Suprapubic skin (tissue), 4 donors: Measurements from ENCODE around the gene PHTF2.

ENCODE experiments used
- POLR2A ChIP-seq, 2 donors: fragments of 450-650 bp; IDR thresholded peaks; one replicate each; pipeline ENCODE4 v1.6.1; 2017; ENCODE audit warnings: antibody characterized with exemption in 2 of 2, mild to moderate bottlenecking in 2 of 2, moderate library complexity in 2 of 2
- POLR2AphosphoS5 ChIP-seq, 3 donors: sonication (generic); formaldehyde crosslinking; IDR thresholded peaks; one replicate each; pipeline ENCODE4 v1.6.1; 2017; ENCODE audit warnings: antibody characterized with exemption in 3 of 3
- TF ChIP-seq, protein P1 (sequence below), 2 donors: fragments of 200-600 bp in 1 of 2; fragments of 450-650 bp in 1 of 2; sonication (generic) in 1 of 2; IDR thresholded peaks; one replicate each; pipeline ENCODE4 v1.5.1; 2016 to 2019; ENCODE audit warnings: antibody characterized with exemption in 2 of 2, mild to moderate bottlenecking in 1 of 2, moderate library complexity in 1 of 2

DNA sequence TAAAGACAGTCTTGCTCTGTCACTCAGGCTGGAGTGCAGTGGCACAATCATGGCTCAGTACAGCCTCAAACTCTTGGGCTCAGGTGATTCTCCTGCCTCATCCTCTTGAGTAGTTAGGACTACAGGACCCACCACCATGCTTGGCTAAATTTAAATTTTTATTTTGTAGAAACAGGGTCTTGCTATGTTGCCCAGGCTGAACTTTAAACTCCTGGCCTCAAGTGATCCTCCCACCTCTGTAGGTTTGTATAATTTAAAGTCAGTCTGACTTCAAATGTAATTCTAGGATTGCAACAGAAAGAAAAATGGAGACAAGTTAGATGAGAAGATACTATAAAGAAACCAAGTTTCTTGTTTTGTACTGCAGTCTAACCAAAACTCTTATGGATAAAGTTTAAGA is 11.8 kb upstream of the PHTF2 start:
- TF ChIP-seq POLR2A (IDR thresholded peaks at IDR 0.05) (no peak), POLR2AphosphoS5 (IDR thresholded peaks at IDR 0.05) (no peak)
- TF ChIP-seq, protein P1, sequence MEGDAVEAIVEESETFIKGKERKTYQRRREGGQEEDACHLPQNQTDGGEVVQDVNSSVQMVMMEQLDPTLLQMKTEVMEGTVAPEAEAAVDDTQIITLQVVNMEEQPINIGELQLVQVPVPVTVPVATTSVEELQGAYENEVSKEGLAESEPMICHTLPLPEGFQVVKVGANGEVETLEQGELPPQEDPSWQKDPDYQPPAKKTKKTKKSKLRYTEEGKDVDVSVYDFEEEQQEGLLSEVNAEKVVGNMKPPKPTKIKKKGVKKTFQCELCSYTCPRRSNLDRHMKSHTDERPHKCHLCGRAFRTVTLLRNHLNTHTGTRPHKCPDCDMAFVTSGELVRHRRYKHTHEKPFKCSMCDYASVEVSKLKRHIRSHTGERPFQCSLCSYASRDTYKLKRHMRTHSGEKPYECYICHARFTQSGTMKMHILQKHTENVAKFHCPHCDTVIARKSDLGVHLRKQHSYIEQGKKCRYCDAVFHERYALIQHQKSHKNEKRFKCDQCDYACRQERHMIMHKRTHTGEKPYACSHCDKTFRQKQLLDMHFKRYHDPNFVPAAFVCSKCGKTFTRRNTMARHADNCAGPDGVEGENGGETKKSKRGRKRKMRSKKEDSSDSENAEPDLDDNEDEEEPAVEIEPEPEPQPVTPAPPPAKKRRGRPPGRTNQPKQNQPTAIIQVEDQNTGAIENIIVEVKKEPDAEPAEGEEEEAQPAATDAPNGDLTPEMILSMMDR (IDR thresholded peaks at IDR 0.05), result no peak
